Choroid plexus epithelial cell (primary cell): ENCODE data around the gene KNDC1.
"Not testable (repeated sequence)": the region's sequence is repeated elsewhere in the genome, so short reads cannot be mapped to it uniquely, and the experiment has no call there.

Experiments
- DNase-seq: peaks from one replicate; pipeline ENCODE4 v3.0.0-alpha.2; 2010; ENCODE audit warnings: low read depth
- H3K4me3 ChIP-seq: 2 replicates; pipeline ENCODE4 v1.5.1; 2011; ENCODE audit warnings: low read depth, mild to moderate bottlenecking, control low read depth, low read length, moderate library complexity
- CTCF ChIP-seq: conservative IDR thresholded peaks from 2 replicates; pipeline ENCODE4 v1.5.1; 2011; ENCODE audit warnings: low read depth, mild to moderate bottlenecking, control low read depth, inconsistent platforms, low read length, moderate library complexity

KNDC1 gene

GRCh38 chr10:133169173-133169947, 9.3 kb downstream of the KNDC1 start:
- DNase-seq: no peak
- no peak for TF ChIP-seq CTCF
- no peak overlapping the region for H3K4me3 ChIP-seq

- no peak for TF ChIP-seq CTCF
- DNase-seq: no peak
- no peak overlapping the region for H3K4me3 ChIP-seq
Measured at GRCh38 chr10:133170092-133170491, 10.1 kb downstream of the KNDC1 start.

GRCh38 chr10:133173860-133174640, 14.0 kb downstream of the KNDC1 start:
- H3K4me3 ChIP-seq: no peak overlapping the region
- DNase-seq: no peak
- no peak for TF ChIP-seq CTCF

GRCh38 chr10:133174689-133175263, 14.8 kb downstream of the KNDC1 start:
- no peak for TF ChIP-seq CTCF
- DNase-seq: no peak
- H3K4me3 ChIP-seq: no peak overlapping the region

- H3K4me3 ChIP-seq, DNase-seq: not testable (repeated sequence)
Measured at GRCh38 chr10:133175624-133176023, 15.6 kb downstream of the KNDC1 start.

GRCh38 chr10:133176546-133176945, 16.5 kb downstream of the KNDC1 start:
- DNase-seq: no peak
- no peak overlapping the region for H3K4me3 ChIP-seq
- TF ChIP-seq CTCF: no peak

GRCh38 chr10:133177380-133178157, 17.6 kb downstream of the KNDC1 start:
- H3K4me3 ChIP-seq: no peak overlapping the region
- TF ChIP-seq CTCF: no peak
- DNase-seq: no peak
